Suprapubic skin (tissue), 4 donors: ENCODE results near the gene CSMD2. TPM values are rescaled to one million over a fixed set of nuclear protein-coding genes. Genes with fewer than 3 reads are reported as not detected.

Experiments used
- DNase-seq, 2 donors: peaks; one replicate each; pipeline ENCODE4 v3.0.0-alpha.2; 2019; ENCODE audit warnings: low spot score in 2 of 2
- H3K27ac ChIP-seq: fragments of 200-600 bp; sonication (generic); one replicate; pipeline ENCODE4 v1.5.1; 2019
- H3K27me3 ChIP-seq: fragments of 200-600 bp; sonication (generic); one replicate; pipeline ENCODE4 v1.5.1; 2019
- H3K36me3 ChIP-seq: fragments of 200-600 bp; sonication (generic); one replicate; pipeline ENCODE4 v1.5.1; 2019
- H3K4me1 ChIP-seq: fragments of 200-600 bp; sonication (generic); one replicate; pipeline ENCODE4 v1.5.1; 2019
- H3K4me3 ChIP-seq: fragments of 200-600 bp; sonication (generic); one replicate; pipeline ENCODE4 v1.5.1; 2019; ENCODE audit warnings: mild to moderate bottlenecking
- H3K9me3 ChIP-seq: fragments of 200-600 bp; sonication (generic); one replicate; pipeline ENCODE4 v1.5.1; 2019
- CTCF ChIP-seq, 2 donors: fragments of 200-600 bp in 1 of 2; fragments of 450-650 bp in 1 of 2; sonication (generic) in 1 of 2; IDR thresholded peaks; one replicate each; pipeline ENCODE4 v1.5.1; 2016 to 2019; ENCODE audit warnings: antibody characterized with exemption in 2 of 2, mild to moderate bottlenecking in 1 of 2, moderate library complexity in 1 of 2
- EP300 ChIP-seq: sonication (generic); formaldehyde crosslinking; IDR thresholded peaks from one replicate; pipeline ENCODE4 v1.6.1; 2017; ENCODE audit warnings: antibody characterized with exemption
- POLR2A ChIP-seq, 2 donors: fragments of 450-650 bp; IDR thresholded peaks; one replicate each; pipeline ENCODE4 v1.6.1; 2017; ENCODE audit warnings: antibody characterized with exemption in 2 of 2, mild to moderate bottlenecking in 2 of 2, moderate library complexity in 2 of 2
- POLR2AphosphoS5 ChIP-seq, 3 donors: sonication (generic); formaldehyde crosslinking; IDR thresholded peaks; one replicate each; pipeline ENCODE4 v1.6.1; 2017; ENCODE audit warnings: antibody characterized with exemption in 3 of 3
- WGBS: methylation state at CpG from one replicate; pipeline ENCODE4 v1.1.5; 2018; 5-methylcytosine and 5-hydroxymethylcytosine counted together
- total RNA-seq, 4 donors: library from RNA; depleted of rRNA; stranded (reverse); fragments of >200 nt; gene quantifications; one replicate each; pipeline ENCODE4 v1.1.0, GENCODE V29; 2016

CSMD2 gene
- total RNA-seq, 4 donors from 2014 or later, result 0.08 to 0.55 (median 0.13) TPM

- DNase-seq, result no peak
Observed at GRCh38 chr1:33577663-33578062, 587.4 kb downstream of the CSMD2 start.

GRCh38 chr1:33576821-33577599, 588.0 kb downstream of the CSMD2 start:
- WGBS, result 89% methylated on average over 11 of the region's 11 CpGs
- no peak for DNase-seq

More at GRCh38 chr1:33577663-33578062, 587.4 kb downstream of the CSMD2 start:
- no peaks in the 10 kb centered on the region for H3K9me3 ChIP-seq
- no peaks in the 10 kb centered on the region for H3K36me3 ChIP-seq
- peaks cover 4% of the 10 kb centered on the region for H3K27me3 ChIP-seq
- 93% methylated on average over 9 of the region's 9 CpGs for WGBS
- H3K4me3 ChIP-seq, result no peak overlapping the region
- peaks cover 6% of the 10 kb centered on the region for H3K4me1 ChIP-seq
- TF ChIP-seq POLR2A (IDR thresholded peaks at IDR 0.05) (no peak), CTCF (IDR thresholded peaks at IDR 0.05) (no peak), EP300 (no peak), POLR2AphosphoS5 (IDR thresholded peaks at IDR 0.05) (no peak)
- H3K27ac ChIP-seq, result no peak overlapping the region

GRCh38 chr1:33575324-33575879, 589.6 kb downstream of the CSMD2 start:
- TF ChIP-seq EP300 (no peak), CTCF (IDR thresholded peaks at IDR 0.05) (no peak), POLR2A (IDR thresholded peaks at IDR 0.05) (no peak), POLR2AphosphoS5 (IDR thresholded peaks at IDR 0.05) (no peak)
- no peak for DNase-seq
- Histone ChIP-seq H3K27ac (no peak overlapping the region), H3K4me3 (no peak overlapping the region), H3K36me3 (no peaks in the 10 kb centered on the region), H3K4me1 (peaks cover 6% of the 10 kb centered on the region), H3K27me3 (peaks cover 4% of the 10 kb centered on the region), H3K9me3 (no peaks in the 10 kb centered on the region)
- 71% methylated on average over 7 of the region's 7 CpGs for WGBS

More at GRCh38 chr1:33576821-33577599, 588.0 kb downstream of the CSMD2 start:
- no peak overlapping the region for H3K4me3 ChIP-seq
- peaks cover 4% of the 10 kb centered on the region for H3K27me3 ChIP-seq
- H3K27ac ChIP-seq, result no peak overlapping the region
- H3K4me1 ChIP-seq, result peaks cover 6% of the 10 kb centered on the region
- H3K36me3 ChIP-seq, result no peaks in the 10 kb centered on the region
- no peaks in the 10 kb centered on the region for H3K9me3 ChIP-seq
- TF ChIP-seq CTCF (IDR thresholded peaks at IDR 0.05) (no peak), EP300 (no peak), POLR2AphosphoS5 (IDR thresholded peaks at IDR 0.05) (no peak), POLR2A (IDR thresholded peaks at IDR 0.05) (no peak)

GRCh38 chr1:33573661-33574060, 591.4 kb downstream of the CSMD2 start:
- peaks cover 4% of the 10 kb centered on the region for H3K27me3 ChIP-seq
- 83% methylated on average over 3 of the region's 3 CpGs for WGBS
- H3K4me1 ChIP-seq, result peaks cover 6% of the 10 kb centered on the region
- no peak for DNase-seq
- H3K9me3 ChIP-seq, result no peaks in the 10 kb centered on the region
- H3K27ac ChIP-seq, result no peak overlapping the region
- H3K36me3 ChIP-seq, result no peaks in the 10 kb centered on the region
- H3K4me3 ChIP-seq, result no peak overlapping the region
- TF ChIP-seq CTCF (IDR thresholded peaks at IDR 0.05) (no peak), POLR2A (IDR thresholded peaks at IDR 0.05) (no peak), EP300 (no peak), POLR2AphosphoS5 (IDR thresholded peaks at IDR 0.05) (no peak)

- no peaks in the 10 kb centered on the region for H3K4me1 ChIP-seq
- WGBS, result 92% methylated on average over 5 of the region's 5 CpGs
- no peak overlapping the region for H3K4me3 ChIP-seq
- TF ChIP-seq CTCF (IDR thresholded peaks at IDR 0.05), result no peak
- TF ChIP-seq POLR2A (IDR thresholded peaks at IDR 0.05), result no peak
- TF ChIP-seq EP300, result no peak
- TF ChIP-seq POLR2AphosphoS5 (IDR thresholded peaks at IDR 0.05), result no peak
- H3K36me3 ChIP-seq, result no peaks in the 10 kb centered on the region
- peaks cover 4% of the 10 kb centered on the region for H3K27me3 ChIP-seq
- DNase-seq, result no peak
- H3K27ac ChIP-seq, result no peak overlapping the region
- no peaks in the 10 kb centered on the region for H3K9me3 ChIP-seq
Observed at GRCh38 chr1:33572387-33572786, 592.6 kb downstream of the CSMD2 start.
